IPS-18c (cell line): ENCODE results near the gene NATD1.

Source experiments
- H3K4me3 ChIP-seq: 2 replicates; pipeline ENCODE4 v1.7.0; 2013; ENCODE audit warnings: low read depth, mild to moderate bottlenecking, low read length, moderate library complexity; ENCODE audit not compliant: insufficient read depth
- H3K9me3 ChIP-seq: one replicate; pipeline ENCODE4 v1.6.1; 2013; ENCODE audit warnings: mild to moderate bottlenecking, low read length, moderate library complexity; ENCODE audit not compliant: control insufficient read depth, insufficient read depth

The NATD1 gene

GRCh38 chr17:21282231-21282630 is 29.0 kb upstream of the NATD1 start:
- H3K9me3 ChIP-seq = no peaks in the 10 kb centered on the region
- no peak overlapping the region for H3K4me3 ChIP-seq

GRCh38 chr17:21280081-21280518 is 26.9 kb upstream of the NATD1 start:
- Histone ChIP-seq H3K9me3 (no peaks in the 10 kb centered on the region), H3K4me3 (no peak overlapping the region)

GRCh38 chr17:21279582-21279981 is 26.4 kb upstream of the NATD1 start:
- H3K9me3 ChIP-seq = no peaks in the 10 kb centered on the region
- H3K4me3 ChIP-seq = no peak overlapping the region

- H3K4me3 ChIP-seq = no peak overlapping the region
- H3K9me3 ChIP-seq = no peaks in the 10 kb centered on the region
Measured at GRCh38 chr17:21279198-21279535, 26.0 kb upstream of the NATD1 start.

- Histone ChIP-seq H3K9me3 (no peaks in the 10 kb centered on the region), H3K4me3 (no peak overlapping the region)
Measured at GRCh38 chr17:21278450-21279197, 25.4 kb upstream of the NATD1 start.

GRCh38 chr17:21277332-21277731 is 24.1 kb upstream of the NATD1 start:
- Histone ChIP-seq H3K9me3 (no peaks in the 10 kb centered on the region), H3K4me3 (no peak overlapping the region)

- H3K9me3 ChIP-seq = no peaks in the 10 kb centered on the region
Measured at GRCh38 chr17:21276264-21276588, 23.0 kb upstream of the NATD1 start.

GRCh38 chr17:21275579-21276263 is 22.5 kb upstream of the NATD1 start:
- peak overlapping the region; percentile 73 for H3K4me3 ChIP-seq
- no peaks in the 10 kb centered on the region for H3K9me3 ChIP-seq

More at GRCh38 chr17:21276264-21276588, 23.0 kb upstream of the NATD1 start:
- peak overlapping the region; percentile 73; the same call in 1 of the 2 replicates for H3K4me3 ChIP-seq

GRCh38 chr17:21275047-21275578 is 21.9 kb upstream of the NATD1 start:
- peak overlapping the region; percentile 73 for H3K4me3 ChIP-seq

GRCh38 chr17:21272881-21273792 is 19.9 kb upstream of the NATD1 start:
- Histone ChIP-seq H3K4me3 (no peak overlapping the region), H3K9me3 (no peaks in the 10 kb centered on the region)

More at GRCh38 chr17:21275047-21275578, 21.9 kb upstream of the NATD1 start:
- H3K9me3 ChIP-seq = no peaks in the 10 kb centered on the region

GRCh38 chr17:21272250-21272649 is 19.0 kb upstream of the NATD1 start:
- H3K4me3 ChIP-seq = no peak overlapping the region

GRCh38 chr17:21271454-21272183 is 18.4 kb upstream of the NATD1 start:
- H3K9me3 ChIP-seq = no peaks in the 10 kb centered on the region
- H3K4me3 ChIP-seq = no peak overlapping the region

More at GRCh38 chr17:21272250-21272649, 19.0 kb upstream of the NATD1 start:
- no peaks in the 10 kb centered on the region for H3K9me3 ChIP-seq

GRCh38 chr17:21269394-21269793 is 16.2 kb upstream of the NATD1 start:
- Histone ChIP-seq H3K9me3 (no peaks in the 10 kb centered on the region), H3K4me3 (no peak overlapping the region)

- no peaks in the 10 kb centered on the region for H3K9me3 ChIP-seq
- no peak overlapping the region for H3K4me3 ChIP-seq
Measured at GRCh38 chr17:21268596-21269188, 15.5 kb upstream of the NATD1 start.

- H3K9me3 ChIP-seq = no peaks in the 10 kb centered on the region
- H3K4me3 ChIP-seq = no peak overlapping the region
Measured at GRCh38 chr17:21263376-21263775, 10.2 kb upstream of the NATD1 start.

GRCh38 chr17:21262259-21262993 is 9.2 kb upstream of the NATD1 start:
- H3K9me3 ChIP-seq = no peaks in the 10 kb centered on the region
- H3K4me3 ChIP-seq = no peak overlapping the region
